BE2C (cell line): ENCODE results near the gene HGF.

ENCODE experiments used
- DNase-seq: peaks from one replicate; pipeline ENCODE4 v3.0.0-alpha.2; 2020
- H3K27me3 ChIP-seq: fragments of 250-450 bp; sonication (Bioruptor Pico); 2 replicates; pipeline ENCODE4 v1.5.1; 2020; ENCODE audit warnings: mild to moderate bottlenecking
- H3K36me3 ChIP-seq: fragments of 250-450 bp; sonication (Bioruptor Pico); 2 replicates; pipeline ENCODE4 v1.5.1; 2020; ENCODE audit warnings: mild to moderate bottlenecking
- H3K4me1 ChIP-seq: fragments of 250-450 bp; sonication (Bioruptor Pico); 2 replicates; pipeline ENCODE4 v1.5.1; 2020
- H3K4me3 ChIP-seq: 2 replicates; pipeline ENCODE4 v1.5.1; 2011; ENCODE audit warnings: low read depth, low read length
- H3K9me3 ChIP-seq: fragments of 250-450 bp; sonication (Bioruptor Pico); 2 replicates; pipeline ENCODE4 v1.5.1; 2020
- CTCF ChIP-seq: IDR thresholded peaks from 2 replicates; pipeline ENCODE4 v1.5.1; 2012; ENCODE audit warnings: mild to moderate bottlenecking, low read depth, low read length

Gene HGF

GRCh38 chr7:81655271-81655670 is 114.6 kb downstream of the HGF start:
- H3K27me3 ChIP-seq: no peaks in the 10 kb centered on the region
- no peak overlapping the region for H3K4me3 ChIP-seq
- H3K4me1 ChIP-seq: no peaks in the 10 kb centered on the region
- no peak for TF ChIP-seq CTCF
- H3K36me3 ChIP-seq: no peaks in the 10 kb centered on the region
- H3K9me3 ChIP-seq: 0 out of 2 replicates have a peak, but pooled peaks cover 3% of the 10 kb centered on the region
- no peak for DNase-seq

GRCh38 chr7:81652225-81652624 is 117.6 kb downstream of the HGF start:
- Histone ChIP-seq H3K4me1 (peaks cover 3% of the 10 kb centered on the region), H3K27me3 (no peaks in the 10 kb centered on the region), H3K4me3 (no peak overlapping the region), H3K9me3 (0 out of 2 replicates have a peak, but pooled peaks cover 3% of the 10 kb centered on the region), H3K36me3 (no peaks in the 10 kb centered on the region)
- DNase-seq: no peak
- TF ChIP-seq CTCF: no peak
